Right lobe of liver (tissue), 4 donors: ENCODE measurements around the gene TTLL10.

ENCODE experiments used
- POLR2A ChIP-seq: fragments of 450-650 bp; IDR thresholded peaks from one replicate; pipeline ENCODE4 v1.6.1; 2017; ENCODE audit warnings: antibody characterized with exemption, mild to moderate bottlenecking
- TF ChIP-seq, protein P1 (sequence below), 4 donors: fragments of 200-600 bp in 3 of 4; fragments of 450-650 bp in 1 of 4; IDR thresholded peaks; one replicate each; pipeline versions ENCODE4 v1.5.1 to v1.8.0; 2016 to 2022; ENCODE audit warnings: antibody characterized with exemption in 4 of 4, mild to moderate bottlenecking in 2 of 4
- donor health status: DM: no; HTN: no; CAD: no.
- donor health status: DM: no; HTN: no; CAD: no.
- donor health status: DM: no; HTN: yes; CAD: no.

DNA sequence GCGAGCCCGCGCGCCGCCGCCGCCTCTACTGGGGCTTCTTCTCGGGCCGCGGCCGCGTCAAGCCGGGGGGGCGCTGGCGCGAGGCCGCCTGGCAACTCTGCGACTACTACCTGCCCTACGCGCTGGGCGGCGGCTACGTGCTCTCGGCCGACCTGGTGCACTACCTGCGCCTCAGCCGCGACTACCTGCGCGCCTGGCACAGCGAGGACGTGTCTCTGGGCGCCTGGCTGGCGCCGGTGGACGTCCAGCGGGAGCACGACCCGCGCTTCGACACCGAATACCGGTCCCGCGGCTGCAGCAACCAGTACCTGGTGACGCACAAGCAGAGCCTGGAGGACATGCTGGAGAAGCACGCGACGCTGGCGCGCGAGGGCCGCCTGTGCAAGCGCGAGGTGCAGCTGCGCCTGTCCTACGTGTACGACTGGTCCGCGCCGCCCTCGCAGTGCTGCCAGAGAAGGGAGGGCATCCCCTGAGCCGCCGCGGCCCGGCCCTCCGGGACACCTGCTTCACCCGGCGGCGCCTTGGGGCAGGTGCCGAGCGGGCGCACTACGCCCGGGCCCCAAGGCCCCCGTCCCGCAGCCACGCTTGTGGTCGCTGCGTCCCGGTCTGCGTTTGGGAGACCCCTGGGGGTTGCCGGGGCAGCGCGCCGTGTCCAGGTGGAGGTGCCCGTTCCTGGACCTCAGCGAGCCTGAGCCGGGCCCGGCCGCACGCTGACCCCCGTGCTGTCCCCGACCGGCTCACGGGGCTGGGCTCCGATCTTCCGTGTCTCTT lies 59.3 kb downstream of the TTLL10 start:
- no peak for TF ChIP-seq POLR2A
- TF ChIP-seq, protein P1, sequence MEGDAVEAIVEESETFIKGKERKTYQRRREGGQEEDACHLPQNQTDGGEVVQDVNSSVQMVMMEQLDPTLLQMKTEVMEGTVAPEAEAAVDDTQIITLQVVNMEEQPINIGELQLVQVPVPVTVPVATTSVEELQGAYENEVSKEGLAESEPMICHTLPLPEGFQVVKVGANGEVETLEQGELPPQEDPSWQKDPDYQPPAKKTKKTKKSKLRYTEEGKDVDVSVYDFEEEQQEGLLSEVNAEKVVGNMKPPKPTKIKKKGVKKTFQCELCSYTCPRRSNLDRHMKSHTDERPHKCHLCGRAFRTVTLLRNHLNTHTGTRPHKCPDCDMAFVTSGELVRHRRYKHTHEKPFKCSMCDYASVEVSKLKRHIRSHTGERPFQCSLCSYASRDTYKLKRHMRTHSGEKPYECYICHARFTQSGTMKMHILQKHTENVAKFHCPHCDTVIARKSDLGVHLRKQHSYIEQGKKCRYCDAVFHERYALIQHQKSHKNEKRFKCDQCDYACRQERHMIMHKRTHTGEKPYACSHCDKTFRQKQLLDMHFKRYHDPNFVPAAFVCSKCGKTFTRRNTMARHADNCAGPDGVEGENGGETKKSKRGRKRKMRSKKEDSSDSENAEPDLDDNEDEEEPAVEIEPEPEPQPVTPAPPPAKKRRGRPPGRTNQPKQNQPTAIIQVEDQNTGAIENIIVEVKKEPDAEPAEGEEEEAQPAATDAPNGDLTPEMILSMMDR (IDR thresholded peaks at IDR 0.05): no peak
